ENCODE data around the gene IL34. TPM values are rescaled to one million over a fixed set of nuclear protein-coding genes. Genes with fewer than 3 reads are reported as not detected.
A peak's percentile ranks its signal among the peaks of the same experiment; 100 is the strongest.

Gene IL34
- total and polyA plus RNA-seq, 2 of the 13 experiments (the other 11 are each of a cell fraction or from before 2014, with no cell fraction given), result 1.2 to 1.3 TPM

DNA sequence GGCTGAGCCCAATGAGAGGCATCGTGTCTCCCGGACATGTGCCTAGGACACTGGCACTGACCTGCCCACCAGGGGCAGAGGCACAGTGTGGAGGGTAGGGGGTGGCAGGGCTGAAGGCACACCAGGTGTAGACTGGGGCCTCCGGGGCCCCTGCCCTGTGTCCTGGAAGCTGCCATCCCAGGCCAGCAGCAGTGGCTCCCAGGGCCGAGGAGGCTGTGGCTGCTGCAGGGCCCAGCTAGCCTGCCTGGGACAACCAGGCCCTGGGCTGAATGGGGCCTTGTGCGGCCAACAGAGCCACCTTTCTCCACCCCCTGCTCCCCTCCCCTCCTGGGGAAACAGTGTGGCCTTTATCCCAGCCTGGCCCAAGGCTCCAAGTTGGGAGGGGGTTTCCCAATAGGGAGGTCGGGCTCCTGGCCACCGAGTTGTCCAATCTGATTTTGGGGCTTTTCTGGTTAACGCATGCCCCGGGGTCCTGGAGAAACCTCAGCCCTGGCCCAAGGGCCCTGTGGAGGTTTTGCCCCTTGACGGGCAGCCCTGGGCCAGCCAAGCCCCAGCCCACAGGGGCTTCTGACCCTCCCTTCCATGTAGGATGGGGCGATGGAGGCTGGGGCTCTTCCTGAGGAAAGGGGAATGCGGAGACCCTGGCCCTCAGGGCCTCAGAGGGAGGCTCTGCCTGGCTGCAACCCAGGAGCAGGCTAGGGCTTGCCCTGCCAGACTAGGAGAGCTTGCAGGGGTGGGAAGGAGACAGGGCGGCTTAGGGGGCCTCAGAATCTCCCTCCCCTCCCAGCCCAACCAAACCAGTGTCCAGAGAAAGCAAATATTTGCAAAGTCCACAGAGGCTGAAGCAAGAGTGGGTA is 35.3 kb downstream of the IL34 start (continued):
- TF ChIP-seq THYN1 (CRISPR knock-in tag; IDR thresholded peaks at IDR 0.05; ENCODE audit: borderline replicate concordance, low read depth), result no peak
- TF ChIP-seq, protein P1, sequence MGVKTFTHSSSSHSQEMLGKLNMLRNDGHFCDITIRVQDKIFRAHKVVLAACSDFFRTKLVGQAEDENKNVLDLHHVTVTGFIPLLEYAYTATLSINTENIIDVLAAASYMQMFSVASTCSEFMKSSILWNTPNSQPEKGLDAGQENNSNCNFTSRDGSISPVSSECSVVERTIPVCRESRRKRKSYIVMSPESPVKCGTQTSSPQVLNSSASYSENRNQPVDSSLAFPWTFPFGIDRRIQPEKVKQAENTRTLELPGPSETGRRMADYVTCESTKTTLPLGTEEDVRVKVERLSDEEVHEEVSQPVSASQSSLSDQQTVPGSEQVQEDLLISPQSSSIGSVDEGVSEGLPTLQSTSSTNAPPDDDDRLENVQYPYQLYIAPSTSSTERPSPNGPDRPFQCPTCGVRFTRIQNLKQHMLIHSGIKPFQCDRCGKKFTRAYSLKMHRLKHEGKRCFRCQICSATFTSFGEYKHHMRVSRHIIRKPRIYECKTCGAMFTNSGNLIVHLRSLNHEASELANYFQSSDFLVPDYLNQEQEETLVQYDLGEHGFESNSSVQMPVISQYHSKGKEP (CRISPR knock-in tag; IDR thresholded peaks at IDR 0.05), result 0 out of 2 replicates have a peak, but pooled peaks have one; percentile 61
- TF ChIP-seq NFE2 (CRISPR knock-in tag; IDR thresholded peaks at IDR 0.05), result no peak
- TF ChIP-seq ZNF292 (CRISPR knock-in tag; IDR thresholded peaks at IDR 0.05; ENCODE audit: borderline replicate concordance, low read depth), result no peak; the same call in none of the 2 replicates
- TF ChIP-seq ELF3 (CRISPR knock-in tag; IDR thresholded peaks at IDR 0.05), result no peak
- TF ChIP-seq ZNF367 (CRISPR knock-in tag; IDR thresholded peaks at IDR 0.05; ENCODE audit: borderline replicate concordance), result 0 out of 2 replicates have a peak, but pooled peaks have one; percentile 85
- TF ChIP-seq, protein P2, sequence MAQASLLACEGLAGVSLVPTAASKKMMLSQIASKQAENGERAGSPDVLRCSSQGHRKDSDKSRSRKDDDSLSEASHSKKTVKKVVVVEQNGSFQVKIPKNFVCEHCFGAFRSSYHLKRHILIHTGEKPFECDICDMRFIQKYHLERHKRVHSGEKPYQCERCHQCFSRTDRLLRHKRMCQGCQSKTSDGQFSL (CRISPR knock-in tag; IDR thresholded peaks at IDR 0.05), result no peak; the same call in 1 of the 2 replicates
- TF ChIP-seq IRF2 (CRISPR knock-in tag; IDR thresholded peaks at IDR 0.05), result peak; percentile 33; the same call in 1 of the 2 replicates
- TF ChIP-seq ZNF205 (CRISPR knock-in tag; IDR thresholded peaks at IDR 0.05), result 0 out of 2 replicates have a peak, but pooled peaks have one; percentile 31
- TF ChIP-seq, protein P3, sequence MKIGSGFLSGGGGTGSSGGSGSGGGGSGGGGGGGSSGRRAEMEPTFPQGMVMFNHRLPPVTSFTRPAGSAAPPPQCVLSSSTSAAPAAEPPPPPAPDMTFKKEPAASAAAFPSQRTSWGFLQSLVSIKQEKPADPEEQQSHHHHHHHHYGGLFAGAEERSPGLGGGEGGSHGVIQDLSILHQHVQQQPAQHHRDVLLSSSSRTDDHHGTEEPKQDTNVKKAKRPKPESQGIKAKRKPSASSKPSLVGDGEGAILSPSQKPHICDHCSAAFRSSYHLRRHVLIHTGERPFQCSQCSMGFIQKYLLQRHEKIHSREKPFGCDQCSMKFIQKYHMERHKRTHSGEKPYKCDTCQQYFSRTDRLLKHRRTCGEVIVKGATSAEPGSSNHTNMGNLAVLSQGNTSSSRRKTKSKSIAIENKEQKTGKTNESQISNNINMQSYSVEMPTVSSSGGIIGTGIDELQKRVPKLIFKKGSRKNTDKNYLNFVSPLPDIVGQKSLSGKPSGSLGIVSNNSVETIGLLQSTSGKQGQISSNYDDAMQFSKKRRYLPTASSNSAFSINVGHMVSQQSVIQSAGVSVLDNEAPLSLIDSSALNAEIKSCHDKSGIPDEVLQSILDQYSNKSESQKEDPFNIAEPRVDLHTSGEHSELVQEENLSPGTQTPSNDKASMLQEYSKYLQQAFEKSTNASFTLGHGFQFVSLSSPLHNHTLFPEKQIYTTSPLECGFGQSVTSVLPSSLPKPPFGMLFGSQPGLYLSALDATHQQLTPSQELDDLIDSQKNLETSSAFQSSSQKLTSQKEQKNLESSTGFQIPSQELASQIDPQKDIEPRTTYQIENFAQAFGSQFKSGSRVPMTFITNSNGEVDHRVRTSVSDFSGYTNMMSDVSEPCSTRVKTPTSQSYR (CRISPR knock-in tag; IDR thresholded peaks at IDR 0.05; ENCODE audit: borderline replicate concordance), result no peak; the same call in 1 of the 2 replicates
- no peak for TF ChIP-seq FLYWCH1 (CRISPR knock-in tag; IDR thresholded peaks at IDR 0.05)
- TF ChIP-seq SRSF4 (IDR thresholded peaks at IDR 0.05; ENCODE audit: low read depth, low read length, poor library complexity, severe bottlenecking), result no peak
- TF ChIP-seq, protein P4, sequence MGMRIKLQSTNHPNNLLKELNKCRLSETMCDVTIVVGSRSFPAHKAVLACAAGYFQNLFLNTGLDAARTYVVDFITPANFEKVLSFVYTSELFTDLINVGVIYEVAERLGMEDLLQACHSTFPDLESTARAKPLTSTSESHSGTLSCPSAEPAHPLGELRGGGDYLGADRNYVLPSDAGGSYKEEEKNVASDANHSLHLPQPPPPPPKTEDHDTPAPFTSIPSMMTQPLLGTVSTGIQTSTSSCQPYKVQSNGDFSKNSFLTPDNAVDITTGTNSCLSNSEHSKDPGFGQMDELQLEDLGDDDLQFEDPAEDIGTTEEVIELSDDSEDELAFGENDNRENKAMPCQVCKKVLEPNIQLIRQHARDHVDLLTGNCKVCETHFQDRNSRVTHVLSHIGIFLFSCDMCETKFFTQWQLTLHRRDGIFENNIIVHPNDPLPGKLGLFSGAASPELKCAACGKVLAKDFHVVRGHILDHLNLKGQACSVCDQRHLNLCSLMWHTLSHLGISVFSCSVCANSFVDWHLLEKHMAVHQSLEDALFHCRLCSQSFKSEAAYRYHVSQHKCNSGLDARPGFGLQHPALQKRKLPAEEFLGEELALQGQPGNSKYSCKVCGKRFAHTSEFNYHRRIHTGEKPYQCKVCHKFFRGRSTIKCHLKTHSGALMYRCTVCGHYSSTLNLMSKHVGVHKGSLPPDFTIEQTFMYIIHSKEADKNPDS (CRISPR knock-in tag; IDR thresholded peaks at IDR 0.05), result peak; percentile 83; the same call in 1 of the 2 replicates
- peak; percentile 76; the same call in 1 of the 2 replicates for TF ChIP-seq TSC22D2 (CRISPR knock-in tag; IDR thresholded peaks at IDR 0.05; ENCODE audit: borderline replicate concordance)
- TF ChIP-seq ZNF644 (CRISPR knock-in tag; IDR thresholded peaks at IDR 0.05; ENCODE audit: low read depth), result no peak
- TF ChIP-seq ZSCAN21 (CRISPR knock-in tag; IDR thresholded peaks at IDR 0.05; ENCODE audit: borderline replicate concordance), result peak; percentile 46
- peak; percentile 82; the same call in 1 of the 2 replicates for TF ChIP-seq CCDC6 (CRISPR knock-in tag; IDR thresholded peaks at IDR 0.05)
- TF ChIP-seq ZNF552 (CRISPR knock-in tag; IDR thresholded peaks at IDR 0.05; ENCODE audit: borderline replicate concordance), result no peak
- no peak for TF ChIP-seq SYNCRIP (IDR thresholded peaks at IDR 0.05; ENCODE audit: insufficient read depth, low read depth, low read length)
- TF ChIP-seq RARG (CRISPR knock-in tag; IDR thresholded peaks at IDR 0.05; ENCODE audit: low read depth), result no peak
- 0 out of 2 replicates have a peak, but pooled peaks have one; percentile 26 for TF ChIP-seq ZNF451 (CRISPR knock-in tag; IDR thresholded peaks at IDR 0.05)
- peak; percentile 32; the same call in 1 of the 2 replicates for TF ChIP-seq ZNF317 (CRISPR knock-in tag; IDR thresholded peaks at IDR 0.05)
